H1 (cell line): ENCODE results near the gene ANO2. TPM values are rescaled to one million over a fixed set of nuclear protein-coding genes. Genes with fewer than 3 reads are reported as not detected.

Experiments used
- CHD1 ChIP-seq: IDR thresholded peaks from 2 replicates; pipeline ENCODE4 v1.6.1; 2012; ENCODE audit warnings: low read depth, low read length, improper control_type of control experiment
- FOSL1 ChIP-seq: IDR thresholded peaks from 2 replicates; pipeline ENCODE4 v1.6.1; 2011; ENCODE audit warnings: mild to moderate bottlenecking, low read depth, low read length, moderate library complexity; ENCODE audit not compliant: insufficient read depth
- TAF7 ChIP-seq: optimal IDR thresholded peaks from 2 replicates; pipeline ENCODE3; 2011; ENCODE audit warnings: low read depth, mild to moderate bottlenecking, inconsistent platforms, low read length, moderate library complexity, borderline replicate concordance
- TBP ChIP-seq: IDR thresholded peaks from 2 replicates; pipeline ENCODE4 v1.6.1; 2011; ENCODE audit warnings: low read depth, low read length, improper control_type of control experiment
- polyA plus RNA-seq, 7 experiments: library from polyadenylated mRNA; depleted of rRNA in 3 of 7; stranded (reverse) in 5 of 7; unstranded in 2 of 7; fragments of >200 nt in 5 of 7; fragments of 200-250 nt in 2 of 7; gene quantifications; 1 replicate in 5 of 7; 2 replicates in 1 of 7; 4 replicates in 1 of 7; pipeline versions ENCODE4 v1.2.1 to v1.2.3, GENCODE V29; 2011 to 2013; ENCODE audit warnings: missing spikeins in 2 of 7, mixed read lengths in 2 of 7
- total RNA-seq: library from RNA; stranded (reverse); fragmentation: NEBNext Ultra II Directional; extraction: Animal tissue kit (Norgen Biotek cat#: 25700); gene quantifications from 2 replicates; pipeline ENCODE4 v1.2.1, GENCODE V29; 2021
- TF ChIP-seq, protein P1 (sequence below): fragments of 300-600 bp; sonication (generic); IDR thresholded peaks from 2 replicates; pipeline ENCODE4 v1.7.1; 2012; ENCODE audit warnings: low read length, moderate library complexity, mild to moderate bottlenecking, inconsistent platforms; ENCODE audit not compliant: insufficient replicate concordance
- TF ChIP-seq, protein P2 (sequence below): IDR thresholded peaks from 2 replicates; pipeline ENCODE4 v1.6.1; 2012; ENCODE audit warnings: inconsistent platforms

The ANO2 gene
- total and polyA plus RNA-seq, 2 of the 8 experiments (the other 6 are each of a cell fraction or from before 2014, with no cell fraction given): 1.9 to 5.5 TPM

DNA sequence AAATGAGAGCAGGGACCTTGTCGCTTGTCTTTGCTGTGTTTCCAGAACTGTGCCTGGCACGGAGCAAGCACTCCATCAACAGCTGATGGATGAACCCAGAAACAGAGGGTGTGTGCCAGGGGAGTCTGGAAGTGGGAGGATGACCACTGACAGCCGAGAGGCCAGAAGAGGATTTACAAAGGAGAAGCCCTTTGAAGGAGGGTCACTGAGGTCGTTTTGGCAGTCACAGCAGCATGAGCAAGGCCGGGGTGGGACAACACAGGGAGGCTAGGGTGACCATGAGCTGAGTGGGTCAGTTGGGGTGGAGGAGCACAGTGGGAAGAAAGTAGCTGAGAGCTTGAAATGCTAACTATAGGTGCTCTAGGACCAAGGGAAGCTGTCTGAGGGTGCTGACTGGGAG is 313.6 kb downstream of the ANO2 start (continued):
- TF ChIP-seq, protein P1, sequence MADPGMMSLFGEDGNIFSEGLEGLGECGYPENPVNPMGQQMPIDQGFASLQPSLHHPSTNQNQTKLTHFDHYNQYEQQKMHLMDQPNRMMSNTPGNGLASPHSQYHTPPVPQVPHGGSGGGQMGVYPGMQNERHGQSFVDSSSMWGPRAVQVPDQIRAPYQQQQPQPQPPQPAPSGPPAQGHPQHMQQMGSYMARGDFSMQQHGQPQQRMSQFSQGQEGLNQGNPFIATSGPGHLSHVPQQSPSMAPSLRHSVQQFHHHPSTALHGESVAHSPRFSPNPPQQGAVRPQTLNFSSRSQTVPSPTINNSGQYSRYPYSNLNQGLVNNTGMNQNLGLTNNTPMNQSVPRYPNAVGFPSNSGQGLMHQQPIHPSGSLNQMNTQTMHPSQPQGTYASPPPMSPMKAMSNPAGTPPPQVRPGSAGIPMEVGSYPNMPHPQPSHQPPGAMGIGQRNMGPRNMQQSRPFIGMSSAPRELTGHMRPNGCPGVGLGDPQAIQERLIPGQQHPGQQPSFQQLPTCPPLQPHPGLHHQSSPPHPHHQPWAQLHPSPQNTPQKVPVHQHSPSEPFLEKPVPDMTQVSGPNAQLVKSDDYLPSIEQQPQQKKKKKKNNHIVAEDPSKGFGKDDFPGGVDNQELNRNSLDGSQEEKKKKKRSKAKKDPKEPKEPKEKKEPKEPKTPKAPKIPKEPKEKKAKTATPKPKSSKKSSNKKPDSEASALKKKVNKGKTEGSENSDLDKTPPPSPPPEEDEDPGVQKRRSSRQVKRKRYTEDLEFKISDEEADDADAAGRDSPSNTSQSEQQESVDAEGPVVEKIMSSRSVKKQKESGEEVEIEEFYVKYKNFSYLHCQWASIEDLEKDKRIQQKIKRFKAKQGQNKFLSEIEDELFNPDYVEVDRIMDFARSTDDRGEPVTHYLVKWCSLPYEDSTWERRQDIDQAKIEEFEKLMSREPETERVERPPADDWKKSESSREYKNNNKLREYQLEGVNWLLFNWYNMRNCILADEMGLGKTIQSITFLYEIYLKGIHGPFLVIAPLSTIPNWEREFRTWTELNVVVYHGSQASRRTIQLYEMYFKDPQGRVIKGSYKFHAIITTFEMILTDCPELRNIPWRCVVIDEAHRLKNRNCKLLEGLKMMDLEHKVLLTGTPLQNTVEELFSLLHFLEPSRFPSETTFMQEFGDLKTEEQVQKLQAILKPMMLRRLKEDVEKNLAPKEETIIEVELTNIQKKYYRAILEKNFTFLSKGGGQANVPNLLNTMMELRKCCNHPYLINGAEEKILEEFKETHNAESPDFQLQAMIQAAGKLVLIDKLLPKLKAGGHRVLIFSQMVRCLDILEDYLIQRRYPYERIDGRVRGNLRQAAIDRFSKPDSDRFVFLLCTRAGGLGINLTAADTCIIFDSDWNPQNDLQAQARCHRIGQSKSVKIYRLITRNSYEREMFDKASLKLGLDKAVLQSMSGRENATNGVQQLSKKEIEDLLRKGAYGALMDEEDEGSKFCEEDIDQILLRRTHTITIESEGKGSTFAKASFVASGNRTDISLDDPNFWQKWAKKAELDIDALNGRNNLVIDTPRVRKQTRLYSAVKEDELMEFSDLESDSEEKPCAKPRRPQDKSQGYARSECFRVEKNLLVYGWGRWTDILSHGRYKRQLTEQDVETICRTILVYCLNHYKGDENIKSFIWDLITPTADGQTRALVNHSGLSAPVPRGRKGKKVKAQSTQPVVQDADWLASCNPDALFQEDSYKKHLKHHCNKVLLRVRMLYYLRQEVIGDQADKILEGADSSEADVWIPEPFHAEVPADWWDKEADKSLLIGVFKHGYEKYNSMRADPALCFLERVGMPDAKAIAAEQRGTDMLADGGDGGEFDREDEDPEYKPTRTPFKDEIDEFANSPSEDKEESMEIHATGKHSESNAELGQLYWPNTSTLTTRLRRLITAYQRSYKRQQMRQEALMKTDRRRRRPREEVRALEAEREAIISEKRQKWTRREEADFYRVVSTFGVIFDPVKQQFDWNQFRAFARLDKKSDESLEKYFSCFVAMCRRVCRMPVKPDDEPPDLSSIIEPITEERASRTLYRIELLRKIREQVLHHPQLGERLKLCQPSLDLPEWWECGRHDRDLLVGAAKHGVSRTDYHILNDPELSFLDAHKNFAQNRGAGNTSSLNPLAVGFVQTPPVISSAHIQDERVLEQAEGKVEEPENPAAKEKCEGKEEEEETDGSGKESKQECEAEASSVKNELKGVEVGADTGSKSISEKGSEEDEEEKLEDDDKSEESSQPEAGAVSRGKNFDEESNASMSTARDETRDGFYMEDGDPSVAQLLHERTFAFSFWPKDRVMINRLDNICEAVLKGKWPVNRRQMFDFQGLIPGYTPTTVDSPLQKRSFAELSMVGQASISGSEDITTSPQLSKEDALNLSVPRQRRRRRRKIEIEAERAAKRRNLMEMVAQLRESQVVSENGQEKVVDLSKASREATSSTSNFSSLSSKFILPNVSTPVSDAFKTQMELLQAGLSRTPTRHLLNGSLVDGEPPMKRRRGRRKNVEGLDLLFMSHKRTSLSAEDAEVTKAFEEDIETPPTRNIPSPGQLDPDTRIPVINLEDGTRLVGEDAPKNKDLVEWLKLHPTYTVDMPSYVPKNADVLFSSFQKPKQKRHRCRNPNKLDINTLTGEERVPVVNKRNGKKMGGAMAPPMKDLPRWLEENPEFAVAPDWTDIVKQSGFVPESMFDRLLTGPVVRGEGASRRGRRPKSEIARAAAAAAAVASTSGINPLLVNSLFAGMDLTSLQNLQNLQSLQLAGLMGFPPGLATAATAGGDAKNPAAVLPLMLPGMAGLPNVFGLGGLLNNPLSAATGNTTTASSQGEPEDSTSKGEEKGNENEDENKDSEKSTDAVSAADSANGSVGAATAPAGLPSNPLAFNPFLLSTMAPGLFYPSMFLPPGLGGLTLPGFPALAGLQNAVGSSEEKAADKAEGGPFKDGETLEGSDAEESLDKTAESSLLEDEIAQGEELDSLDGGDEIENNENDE: no peak
- TF ChIP-seq TAF7 (no peak), TBP (no peak), CHD1 (no peak), FOSL1 (no peak)
- TF ChIP-seq, protein P2, sequence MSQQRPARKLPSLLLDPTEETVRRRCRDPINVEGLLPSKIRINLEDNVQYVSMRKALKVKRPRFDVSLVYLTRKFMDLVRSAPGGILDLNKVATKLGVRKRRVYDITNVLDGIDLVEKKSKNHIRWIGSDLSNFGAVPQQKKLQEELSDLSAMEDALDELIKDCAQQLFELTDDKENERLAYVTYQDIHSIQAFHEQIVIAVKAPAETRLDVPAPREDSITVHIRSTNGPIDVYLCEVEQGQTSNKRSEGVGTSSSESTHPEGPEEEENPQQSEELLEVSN: no peak
- TF ChIP-seq, all 59 proteins: peak for 0
